Renal cortex interstitium (tissue), 11 donors: ENCODE results near the gene LMX1B. TPM values are rescaled to one million over a fixed set of nuclear protein-coding genes. Genes with fewer than 3 reads are reported as not detected.
"Not testable (repeated sequence)": the region's sequence is repeated elsewhere in the genome, so short reads cannot be mapped to it uniquely, and the experiment has no call there.

Source experiments
- DNase-seq, 11 donors: peaks; one replicate each; pipeline ENCODE4 v3.0.0-alpha.2; 2013; ENCODE audit warnings: low read depth in 9 of 11, low spot score in 4 of 11; ENCODE audit errors: extremely low read depth in 1 of 11
- polyA plus RNA-seq, 3 donors: library from polyadenylated mRNA; unstranded; fragments of 120-200 nt; gene quantifications; one replicate each; pipeline ENCODE4 v1.2.1, GENCODE V29; 2013; ENCODE audit not compliant: insufficient read length in 3 of 3

LMX1B gene
- polyA plus RNA-seq, 3 donors = 15.9 to 20.5 (median 19.2) TPM

GRCh38 chr9:126642839-126643238, 29.1 kb downstream of the LMX1B start:
- DNase-seq = no peak

- no peak for DNase-seq
Measured at GRCh38 chr9:126643945-126644527, 30.3 kb downstream of the LMX1B start.

GRCh38 chr9:126646162-126646561, 32.4 kb downstream of the LMX1B start:
- no peak for DNase-seq

- no peak for DNase-seq
Measured at GRCh38 chr9:126647585-126648411, 34.1 kb downstream of the LMX1B start.

- DNase-seq = no peak
Measured at GRCh38 chr9:126649477-126649876, 35.7 kb downstream of the LMX1B start.

- no peak for DNase-seq
Measured at GRCh38 chr9:126650404-126651341, 36.9 kb downstream of the LMX1B start.

GRCh38 chr9:126652140-126652582, 38.4 kb downstream of the LMX1B start:
- no peak for DNase-seq

- DNase-seq = no peak
Measured at GRCh38 chr9:126654124-126654523, 40.4 kb downstream of the LMX1B start.

GRCh38 chr9:126656214-126656613, 42.5 kb downstream of the LMX1B start:
- not testable (repeated sequence) for DNase-seq

GRCh38 chr9:126658201-126658825, 44.6 kb downstream of the LMX1B start:
- no peak for DNase-seq

- DNase-seq = no peak
Measured at GRCh38 chr9:126658956-126659555, 45.3 kb downstream of the LMX1B start.

GRCh38 chr9:126661122-126661520, 47.4 kb downstream of the LMX1B start:
- no peak for DNase-seq

GRCh38 chr9:126661521-126662251, 48.0 kb downstream of the LMX1B start:
- DNase-seq = peak in 2 of 11 donors; percentile 70 to 73

GRCh38 chr9:126663661-126664072, 49.9 kb downstream of the LMX1B start:
- DNase-seq = no peak

GRCh38 chr9:126664900-126665643, 51.3 kb downstream of the LMX1B start:
- no peak for DNase-seq

- no peak for DNase-seq
Measured at GRCh38 chr9:126665644-126666035, 51.9 kb downstream of the LMX1B start.

GRCh38 chr9:126666155-126666803, 52.6 kb downstream of the LMX1B start:
- no peak for DNase-seq
